Mammary microvascular endothelial cell (primary cell): ENCODE data around the gene ACSL3. TPM values are rescaled to one million over a fixed set of nuclear protein-coding genes. Genes with fewer than 3 reads are reported as not detected.

ENCODE experiments used
- total RNA-seq: library from RNA; depleted of rRNA; stranded (reverse); fragments of >200 nt; gene quantifications from 2 replicates; pipeline ENCODE4 v1.2.3, GENCODE V29; 2015

The ACSL3 gene
- 93.1 and 95.2 TPM in 2 replicates for total RNA-seq

GRCh38 chr2:222860740-222861410, at the start of gene ACSL3:
Gene ACSL3 (plus strand): TSS chr2:222861036. CDS start chr2:222908773, 47,737 bp downstream.

Other genes starting within 250 kb of the ACSL3 start
- 26.9 and 30.2 TPM in 2 replicates for gene FARSB, start 204.9 kb upstream of the ACSL3 start, total RNA-seq
- not detected in 2 replicates for gene MOGAT1, start 189.4 kb upstream of the ACSL3 start, total RNA-seq
- gene KCNE4, start 191.2 kb downstream of the ACSL3 start, total RNA-seq: 0.07 and 0.25 TPM in 2 replicates